Subcutaneous abdominal adipose tissue (tissue), 5 donors: ENCODE measurements around the gene SH3RF3.

ENCODE experiments used
- H3K27ac ChIP-seq: one replicate; pipeline ENCODE4 v1.7.0; 2013; ENCODE audit warnings: low read depth, mild to moderate bottlenecking, inconsistent platforms, low read length, moderate library complexity
- H3K27me3 ChIP-seq, 5 donors: one replicate each; pipeline ENCODE4 v1.7.0; 2013; ENCODE audit warnings: low read length in 5 of 5, inconsistent platforms in 1 of 5; ENCODE audit not compliant: control insufficient read depth in 5 of 5, insufficient read depth in 4 of 5
- H3K36me3 ChIP-seq, 5 donors: one replicate each; pipeline ENCODE4 v1.7.0; 2013; ENCODE audit warnings: low read length in 5 of 5; ENCODE audit not compliant: control insufficient read depth in 5 of 5, insufficient read depth in 5 of 5
- H3K4me1 ChIP-seq, 5 donors: one replicate each; pipeline ENCODE4 v1.7.0; 2013; ENCODE audit warnings: low read length in 5 of 5, mild to moderate bottlenecking in 3 of 5, moderate library complexity in 1 of 5; ENCODE audit not compliant: control insufficient read depth in 5 of 5, insufficient read depth in 5 of 5
- H3K4me3 ChIP-seq, 5 donors: one replicate each; pipeline ENCODE4 v1.7.0; 2013; ENCODE audit warnings: low read length in 5 of 5, low read depth in 1 of 5
- H3K9ac ChIP-seq, 5 donors: one replicate each; pipeline ENCODE4 v1.7.0; 2013; ENCODE audit warnings: low read length in 5 of 5, mild to moderate bottlenecking in 4 of 5, moderate library complexity in 3 of 5
- H3K9me3 ChIP-seq, 5 donors: one replicate each; pipeline ENCODE4 v1.7.0; 2013; ENCODE audit warnings: low read length in 5 of 5; ENCODE audit not compliant: control insufficient read depth in 5 of 5
- donor health status: healthy.
- donor health status: healthy.
- donor health status: healthy.
- donor health status: healthy.
- donor health status: healthy.

The SH3RF3 gene

DNA sequence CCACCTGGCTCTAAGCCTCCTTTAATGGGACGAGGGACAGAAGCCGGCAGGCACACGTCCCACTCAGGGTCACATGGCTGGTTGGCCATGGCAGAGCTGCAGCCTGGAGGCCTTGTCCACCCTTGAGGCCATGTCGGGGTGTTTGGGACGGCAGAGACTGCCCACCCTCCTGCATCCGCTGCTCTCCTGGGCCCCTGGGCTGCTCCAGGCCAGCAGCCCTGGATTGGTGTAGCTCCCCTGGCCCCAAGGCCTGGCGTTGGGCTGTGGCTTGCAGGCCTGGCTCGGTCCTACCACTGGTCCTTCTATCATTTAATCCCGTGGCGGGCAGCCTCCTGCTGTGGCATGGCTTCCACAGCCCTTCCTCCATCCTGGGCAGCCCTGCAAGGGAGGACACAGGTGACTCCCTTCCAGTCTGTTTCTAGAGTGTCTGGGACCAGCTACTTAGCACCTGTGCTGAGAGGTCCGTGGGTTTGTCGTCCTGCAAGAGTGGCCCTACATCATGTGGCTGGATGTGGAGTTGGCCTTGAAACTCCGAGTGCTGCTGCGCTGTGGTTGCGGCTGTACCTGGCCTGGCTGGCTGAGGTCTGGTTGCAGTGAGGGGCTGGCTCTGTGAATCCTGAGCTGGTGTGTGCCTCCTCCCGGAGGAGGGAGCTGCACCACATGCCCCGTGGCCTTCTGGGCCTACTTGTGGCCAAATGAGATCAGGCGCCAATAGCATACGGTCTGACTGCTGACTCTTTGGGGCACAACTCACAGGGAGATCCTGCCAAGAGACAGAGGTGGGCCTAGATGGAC is 67.3 kb downstream of the SH3RF3 start:
- Histone ChIP-seq H3K9me3 (no peaks in the 10 kb centered on the region), H3K27me3 (no peaks in the 10 kb centered on the region), H3K4me3 (no peak overlapping the region), H3K36me3 (no peaks in the 10 kb centered on the region), H3K4me1 (peaks cover 0 to 18% (median 14%) of the 10 kb centered on the region in 5 donors), H3K27ac (no peak overlapping the region), H3K9ac (no peak overlapping the region)

DNA sequence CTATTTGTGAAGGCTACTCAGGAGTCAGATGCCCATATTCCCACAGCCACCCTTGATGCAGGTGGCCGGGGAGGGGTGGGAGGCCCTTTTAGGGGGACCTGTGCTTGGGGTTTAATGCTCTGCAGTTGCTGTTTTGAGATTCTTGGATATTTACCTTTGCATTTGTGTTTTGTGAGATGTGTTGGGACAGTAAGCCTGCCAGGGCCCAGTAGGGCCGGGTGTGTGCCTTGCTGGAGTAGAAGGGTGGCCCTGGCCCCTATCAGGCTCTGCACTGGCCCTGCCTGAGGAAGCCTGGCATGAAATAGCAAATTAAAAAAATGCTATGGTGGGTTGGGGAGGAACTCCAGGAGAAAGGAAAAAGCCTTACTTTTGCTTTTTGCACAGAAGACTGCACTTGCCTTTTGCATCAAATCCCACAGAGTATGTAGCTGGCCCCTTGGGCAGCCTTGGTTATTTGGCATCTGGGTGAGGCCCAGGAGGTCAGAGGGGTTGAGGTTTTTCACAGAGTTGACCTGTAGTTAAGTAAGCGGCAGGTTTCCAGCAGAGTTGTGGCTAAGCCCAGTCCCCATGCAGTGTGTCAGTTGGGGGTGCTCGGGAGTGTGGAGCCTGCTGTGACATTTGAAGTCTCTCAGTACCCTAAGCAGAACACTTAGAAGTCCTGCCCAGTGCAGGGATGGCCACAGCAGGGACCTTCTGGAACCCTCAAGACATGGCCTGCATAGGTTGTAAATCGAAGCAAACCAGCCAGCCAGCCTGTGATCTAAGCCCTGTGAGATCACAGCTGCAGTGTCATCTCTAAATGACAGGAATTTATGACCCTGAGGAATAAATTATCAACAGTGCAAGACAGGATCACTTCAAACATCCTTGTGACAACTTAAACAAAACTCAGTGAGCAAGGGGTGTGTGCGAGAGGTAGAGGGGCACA is 68.8 kb downstream of the SH3RF3 start:
- Histone ChIP-seq H3K9ac (no peak overlapping the region), H3K4me3 (no peak overlapping the region), H3K27me3 (no peaks in the 10 kb centered on the region), H3K27ac (no peak overlapping the region), H3K9me3 (no peaks in the 10 kb centered on the region), H3K36me3 (no peaks in the 10 kb centered on the region), H3K4me1 (peaks cover 4 to 25% (median 14%) of the 10 kb centered on the region in 5 donors)

DNA sequence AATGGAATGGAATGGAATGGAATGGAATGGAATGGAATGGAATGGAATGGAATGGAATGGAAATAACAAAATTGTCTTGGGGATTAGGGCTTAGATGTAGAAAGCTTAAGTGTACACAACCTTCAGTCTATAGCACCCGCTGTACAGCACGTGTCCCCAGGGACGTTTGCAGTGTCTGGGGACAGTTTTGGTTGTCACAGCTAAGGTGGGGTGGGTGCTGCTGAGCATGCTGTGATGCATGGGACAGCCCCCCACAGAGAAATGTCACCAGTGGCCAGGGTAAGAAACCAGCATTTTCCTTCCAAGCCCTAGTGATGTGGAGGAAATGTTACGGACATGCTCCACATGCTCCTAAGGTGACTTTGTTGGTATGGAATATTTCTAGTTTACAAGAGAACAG is 70.8 kb downstream of the SH3RF3 start:
- Histone ChIP-seq H3K9me3 (no peaks in the 10 kb centered on the region), H3K27me3 (no peaks in the 10 kb centered on the region), H3K9ac (no peak overlapping the region), H3K36me3 (peaks cover 0 to 2% (median 0%) of the 10 kb centered on the region in 5 donors), H3K4me1 (peaks cover 4 to 25% (median 13%) of the 10 kb centered on the region in 5 donors), H3K4me3 (no peak overlapping the region), H3K27ac (no peak overlapping the region)

DNA sequence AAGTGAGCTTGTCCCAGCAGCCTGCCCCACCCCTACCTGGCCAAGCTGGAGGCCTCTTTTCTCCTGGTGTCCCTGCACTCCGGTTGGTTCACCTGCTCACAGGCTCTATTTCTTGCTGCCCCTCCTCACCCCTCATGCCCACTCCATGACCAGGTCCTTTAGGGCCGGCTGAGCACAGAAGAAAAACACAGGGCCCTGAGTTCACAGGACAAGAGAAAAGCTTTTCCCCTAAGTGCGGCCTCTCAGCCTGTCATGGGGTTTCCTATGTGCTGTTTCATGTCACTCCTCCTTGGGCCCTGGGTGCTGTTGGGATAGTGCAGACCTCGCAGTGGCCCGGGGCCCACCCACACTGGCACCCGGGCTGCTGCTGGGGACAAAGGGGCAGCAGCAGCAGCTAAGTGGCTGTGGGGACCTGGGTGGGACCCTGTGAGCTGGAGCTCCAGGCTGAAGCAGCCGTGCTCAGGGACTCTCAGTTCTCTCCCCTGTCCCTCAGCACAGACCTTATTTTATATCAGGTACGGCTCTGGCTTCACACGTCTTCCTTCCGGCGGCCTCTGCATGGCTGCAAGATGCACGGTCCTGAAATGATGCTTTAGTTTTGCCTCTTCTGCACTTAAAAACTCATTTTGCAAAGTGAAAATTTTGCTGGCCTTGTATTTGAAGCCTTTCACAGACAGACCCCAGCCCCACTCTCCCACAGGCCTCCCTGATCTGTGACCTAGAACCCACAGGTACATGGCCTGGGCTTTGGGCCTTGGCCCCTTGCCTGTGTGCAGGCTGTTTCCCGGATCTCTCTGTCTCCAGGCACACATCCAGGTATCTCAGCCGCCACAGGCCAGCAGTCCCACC is 71.8 kb downstream of the SH3RF3 start:
- Histone ChIP-seq H3K27ac (no peak overlapping the region), H3K4me3 (no peak overlapping the region), H3K4me1 (peaks cover 0 to 16% (median 8%) of the 10 kb centered on the region in 5 donors), H3K36me3 (peaks cover 0 to 2% (median 0%) of the 10 kb centered on the region in 5 donors), H3K9me3 (no peaks in the 10 kb centered on the region), H3K27me3 (no peaks in the 10 kb centered on the region), H3K9ac (no peak overlapping the region)

DNA sequence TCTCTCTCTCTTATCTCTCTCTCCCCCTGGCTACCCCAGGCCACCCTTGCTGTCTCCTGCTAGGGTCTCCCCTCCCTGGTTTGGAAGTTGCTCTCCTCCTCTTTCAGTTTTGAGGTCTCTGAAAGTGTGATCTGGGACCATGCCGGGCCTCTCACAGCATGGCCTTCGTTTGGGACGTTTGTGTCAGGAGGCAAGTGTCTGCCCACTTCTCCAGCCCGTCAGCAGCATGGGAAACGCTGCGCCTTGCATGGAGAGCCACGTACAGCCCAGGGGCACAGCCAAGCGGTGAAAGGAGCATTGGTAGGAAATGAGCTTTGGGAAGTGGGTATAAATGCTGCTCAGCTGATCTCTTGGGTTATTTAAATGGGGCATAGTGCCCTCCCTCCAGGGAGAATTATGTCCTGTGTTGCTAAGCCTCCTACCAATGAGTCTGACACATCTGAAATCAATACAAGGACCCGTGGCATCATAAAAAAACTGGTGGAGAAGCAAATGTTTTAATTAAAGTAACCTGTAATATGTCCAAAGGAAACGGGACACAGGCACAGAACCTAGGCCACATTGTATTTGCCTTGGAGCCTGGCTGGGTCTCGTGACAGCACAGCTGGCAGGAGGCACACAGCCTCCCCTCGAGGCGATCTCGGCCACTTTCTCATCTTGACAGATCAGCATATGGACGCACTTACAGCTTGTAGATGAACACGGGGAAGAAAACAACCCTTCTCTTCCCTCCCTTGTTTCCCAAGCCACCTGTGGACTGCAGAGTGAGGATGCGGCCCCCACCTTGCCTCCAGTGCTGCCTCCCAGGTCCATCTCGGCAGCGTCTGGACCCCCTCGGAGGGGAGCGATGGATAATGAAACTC is 72.7 kb downstream of the SH3RF3 start:
- no peak overlapping the region for H3K9ac ChIP-seq
- no peak overlapping the region for H3K4me3 ChIP-seq
- no peak overlapping the region for H3K27ac ChIP-seq
- peaks cover 0 to 2% (median 0%) of the 10 kb centered on the region in 5 donors for H3K36me3 ChIP-seq
- peaks cover 0 to 15% (median 8%) of the 10 kb centered on the region in 5 donors for H3K4me1 ChIP-seq
- H3K27me3 ChIP-seq = no peaks in the 10 kb centered on the region
- H3K9me3 ChIP-seq = no peaks in the 10 kb centered on the region

DNA sequence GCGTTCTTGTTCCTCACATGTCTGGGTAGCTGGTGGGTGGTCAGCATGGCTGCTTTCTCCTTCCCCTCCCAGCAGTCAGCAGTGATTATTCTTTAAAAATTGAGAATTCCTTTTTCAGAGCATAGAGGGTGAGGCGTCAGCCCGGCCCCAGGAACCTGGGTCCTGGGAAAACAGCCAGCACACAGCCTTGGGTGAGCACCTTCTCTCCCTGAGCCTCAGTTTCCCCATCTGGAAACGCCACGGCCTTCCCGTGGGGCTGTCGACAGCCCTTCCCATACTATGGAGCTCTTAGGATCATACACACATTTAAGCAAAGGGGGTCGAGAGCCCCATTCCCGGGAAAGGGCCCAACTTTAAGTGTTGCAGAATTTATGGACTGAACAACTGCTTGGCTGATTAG is 73.5 kb downstream of the SH3RF3 start:
- H3K9me3 ChIP-seq = no peaks in the 10 kb centered on the region

DNA sequence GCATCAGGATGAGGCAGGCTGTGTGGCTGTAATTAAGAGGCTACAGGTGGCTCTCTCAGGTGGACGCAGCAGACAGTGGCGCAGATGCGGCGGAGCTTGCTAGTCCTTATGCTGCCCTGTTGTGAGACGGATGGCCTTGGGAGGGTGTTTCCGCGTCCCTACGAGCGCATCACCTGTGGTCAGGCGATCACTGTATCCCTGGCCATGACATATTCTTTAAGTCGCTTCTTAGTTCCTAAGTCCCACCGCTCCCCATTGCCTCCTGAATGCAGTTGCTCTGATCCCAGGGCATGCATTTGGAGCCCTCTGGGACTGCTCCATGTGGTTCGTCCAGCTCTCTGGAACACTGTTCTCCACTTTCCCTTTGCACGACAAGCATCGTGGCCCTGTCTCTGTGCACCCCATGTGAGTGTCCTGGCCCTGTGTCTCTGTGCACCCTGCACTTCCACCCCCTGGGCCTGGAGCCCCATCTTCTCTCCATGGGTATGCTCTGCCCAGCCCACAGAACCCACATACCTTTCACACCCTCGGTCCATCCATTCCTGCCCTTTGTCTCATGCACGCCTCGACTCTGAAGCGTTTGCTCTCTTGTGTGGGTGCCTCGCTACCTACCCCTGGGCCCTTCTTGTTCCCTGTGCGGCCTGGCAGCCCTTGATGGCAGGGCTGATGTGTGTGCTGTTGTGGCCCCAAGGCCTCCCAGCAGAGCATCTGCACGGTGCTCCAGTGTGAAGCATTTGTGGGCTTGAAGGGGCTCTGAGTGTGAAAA is 74.4 kb downstream of the SH3RF3 start:
- peaks cover 0 to 9% (median 6%) of the 10 kb centered on the region in 5 donors for H3K4me1 ChIP-seq
- no peak overlapping the region for H3K9ac ChIP-seq
- no peak overlapping the region for H3K27ac ChIP-seq
- H3K4me3 ChIP-seq = no peak overlapping the region
- peaks cover 0 to 2% (median 0%) of the 10 kb centered on the region in 5 donors for H3K36me3 ChIP-seq
- peaks cover 0 to 5% (median 4%) of the 10 kb centered on the region in 5 donors for H3K9me3 ChIP-seq
- no peaks in the 10 kb centered on the region for H3K27me3 ChIP-seq

More for the DNA sequence above, 73.5 kb downstream of the SH3RF3 start:
- Histone ChIP-seq H3K4me3 (no peak overlapping the region), H3K36me3 (peaks cover 0 to 2% (median 0%) of the 10 kb centered on the region in 5 donors), H3K4me1 (peaks cover 0 to 13% (median 8%) of the 10 kb centered on the region in 5 donors), H3K27ac (no peak overlapping the region), H3K27me3 (no peaks in the 10 kb centered on the region), H3K9ac (no peak overlapping the region)

DNA sequence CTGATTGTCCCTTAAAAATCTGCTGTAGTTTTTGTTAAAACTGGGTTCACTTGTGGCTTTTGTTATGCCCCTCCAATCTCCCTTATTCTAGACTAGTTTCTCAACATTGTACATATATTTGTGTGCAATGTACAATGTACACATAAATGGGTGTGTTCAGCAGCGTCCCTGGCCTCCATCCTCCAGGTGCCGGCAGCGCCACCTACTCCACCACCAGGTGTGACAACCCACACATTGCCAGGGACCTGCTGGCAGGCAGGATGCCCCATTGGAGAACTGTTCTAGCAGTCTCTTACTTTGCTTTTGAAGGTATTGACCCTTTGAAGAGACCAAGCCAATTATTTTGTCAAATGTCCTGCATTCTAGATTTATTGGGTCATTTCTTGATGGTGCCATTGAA is 75.4 kb downstream of the SH3RF3 start:
- H3K4me1 ChIP-seq = peaks cover 4 to 18% (median 11%) of the 10 kb centered on the region in 5 donors
- peaks cover 0 to 6% (median 5%) of the 10 kb centered on the region in 5 donors for H3K9me3 ChIP-seq
- no peak overlapping the region for H3K9ac ChIP-seq
- no peak overlapping the region for H3K4me3 ChIP-seq
- H3K36me3 ChIP-seq = peaks cover 0 to 2% (median 0%) of the 10 kb centered on the region in 5 donors
- no peak overlapping the region for H3K27ac ChIP-seq
- H3K27me3 ChIP-seq = no peaks in the 10 kb centered on the region
